ENCODE measurements around the gene MRPS31.

DNA sequence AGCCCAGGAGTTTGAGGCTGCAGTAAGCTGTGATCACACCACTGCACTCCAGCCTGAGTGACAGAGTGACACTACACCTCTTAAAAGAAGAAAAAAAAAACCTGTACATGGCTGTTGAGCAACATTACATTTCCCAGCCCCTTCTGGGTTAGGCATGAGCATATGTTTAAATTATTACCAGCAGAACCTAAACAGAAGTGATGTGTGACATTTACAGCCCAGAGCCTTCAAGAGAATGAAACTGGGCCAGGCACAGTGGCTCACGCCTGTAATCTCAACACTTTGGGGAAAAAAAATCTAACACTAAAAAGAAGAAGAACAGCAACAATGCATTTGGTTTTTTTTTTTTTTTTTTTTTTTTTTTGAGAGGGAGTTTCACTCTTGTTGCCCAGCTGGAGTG lies 38.3 kb downstream of the MRPS31 start:
- TF ChIP-seq, protein P1, sequence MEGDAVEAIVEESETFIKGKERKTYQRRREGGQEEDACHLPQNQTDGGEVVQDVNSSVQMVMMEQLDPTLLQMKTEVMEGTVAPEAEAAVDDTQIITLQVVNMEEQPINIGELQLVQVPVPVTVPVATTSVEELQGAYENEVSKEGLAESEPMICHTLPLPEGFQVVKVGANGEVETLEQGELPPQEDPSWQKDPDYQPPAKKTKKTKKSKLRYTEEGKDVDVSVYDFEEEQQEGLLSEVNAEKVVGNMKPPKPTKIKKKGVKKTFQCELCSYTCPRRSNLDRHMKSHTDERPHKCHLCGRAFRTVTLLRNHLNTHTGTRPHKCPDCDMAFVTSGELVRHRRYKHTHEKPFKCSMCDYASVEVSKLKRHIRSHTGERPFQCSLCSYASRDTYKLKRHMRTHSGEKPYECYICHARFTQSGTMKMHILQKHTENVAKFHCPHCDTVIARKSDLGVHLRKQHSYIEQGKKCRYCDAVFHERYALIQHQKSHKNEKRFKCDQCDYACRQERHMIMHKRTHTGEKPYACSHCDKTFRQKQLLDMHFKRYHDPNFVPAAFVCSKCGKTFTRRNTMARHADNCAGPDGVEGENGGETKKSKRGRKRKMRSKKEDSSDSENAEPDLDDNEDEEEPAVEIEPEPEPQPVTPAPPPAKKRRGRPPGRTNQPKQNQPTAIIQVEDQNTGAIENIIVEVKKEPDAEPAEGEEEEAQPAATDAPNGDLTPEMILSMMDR (IDR thresholded peaks at IDR 0.05), result no peak
- TF ChIP-seq POLR2AphosphoS5 (IDR thresholded peaks at IDR 0.05), result no peak
